HG03159 (cell line): ENCODE measurements around the gene TPK1.
"Not testable (repeated sequence)": the region's sequence is repeated elsewhere in the genome, so short reads cannot be mapped to it uniquely, and the experiment has no call there.

Source experiments
- ATAC-seq: cut with Tn5 transposase; IDR thresholded peaks from one replicate; pipeline ENCODE4 v1.9.1; 2021; ENCODE audit warnings: mild to moderate bottlenecking, moderate library complexity; ENCODE audit not compliant: unreplicated experiment

Gene TPK1

GRCh38 chr7:144650439-144650838 is 185.4 kb downstream of the TPK1 start:
- no peak for ATAC-seq

- ATAC-seq = peak; percentile 76
Measured at GRCh38 chr7:144649120-144649519, 186.7 kb downstream of the TPK1 start.

- no peak for ATAC-seq
Measured at GRCh38 chr7:144641389-144642044, 194.3 kb downstream of the TPK1 start.

DNA sequence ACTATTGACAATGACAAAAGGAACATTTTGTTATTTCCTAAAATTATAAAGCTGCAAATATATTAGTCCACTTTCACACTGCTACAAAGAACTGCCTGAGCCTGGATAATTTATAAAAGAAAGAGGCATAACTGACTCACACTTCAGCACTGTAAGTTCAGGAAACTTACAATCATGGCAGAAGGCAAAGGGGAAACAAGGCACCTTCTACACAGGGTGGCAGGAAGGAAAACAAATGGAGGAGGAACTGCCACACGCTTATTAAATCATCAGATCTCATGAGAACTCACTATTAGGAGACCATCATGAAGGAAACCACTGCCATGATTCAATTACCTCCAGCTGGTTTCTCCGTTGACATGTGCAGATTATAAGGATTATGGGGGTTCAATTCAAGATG is 203.1 kb downstream of the TPK1 start:
- no peak for ATAC-seq

GRCh38 chr7:144629598-144629997 is 206.3 kb downstream of the TPK1 start:
- no peak for ATAC-seq

GRCh38 chr7:144629011-144629410 is 206.8 kb downstream of the TPK1 start:
- ATAC-seq = no peak

GRCh38 chr7:144628176-144628575 is 207.7 kb downstream of the TPK1 start:
- no peak for ATAC-seq

GRCh38 chr7:144622745-144623144 is 213.1 kb downstream of the TPK1 start:
- ATAC-seq = no peak

DNA sequence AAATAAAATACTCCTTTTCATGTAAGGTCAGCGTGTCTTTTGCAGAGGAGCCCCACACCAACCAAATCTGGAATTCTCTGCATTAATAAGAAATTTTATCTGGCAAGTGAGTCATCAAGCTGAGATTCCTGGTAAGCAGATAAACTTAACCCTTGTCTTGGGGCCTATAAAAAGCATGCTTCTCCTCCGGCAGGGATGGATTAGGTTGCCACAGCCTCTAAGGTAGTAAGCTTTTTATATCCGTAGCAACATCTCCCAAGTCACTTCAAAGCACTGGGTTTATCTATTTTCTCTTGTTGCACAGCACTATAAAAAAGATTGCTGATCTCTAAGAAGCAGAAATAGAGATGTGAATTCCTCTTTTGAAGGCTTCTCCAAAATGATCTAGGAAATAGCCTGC is 229.6 kb downstream of the TPK1 start:
- no peak for ATAC-seq

DNA sequence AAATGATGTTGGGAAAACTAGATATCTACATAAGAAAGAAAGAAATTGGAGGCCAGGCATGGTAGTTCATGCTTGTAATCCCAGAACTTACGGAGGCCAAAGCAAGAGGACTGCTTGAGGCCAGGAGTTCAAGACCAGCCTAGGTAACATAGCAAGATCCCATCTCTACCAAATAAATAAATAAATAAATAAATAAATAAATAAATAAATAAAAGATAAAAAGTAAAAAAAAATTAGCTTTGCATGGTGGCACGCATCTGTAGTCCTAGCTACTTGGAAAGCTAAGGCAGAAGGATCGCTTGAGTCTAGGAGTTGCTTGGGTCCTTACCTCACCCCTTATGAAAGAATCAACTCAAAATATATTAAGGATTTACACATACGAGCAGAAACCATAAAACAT is 238.9 kb downstream of the TPK1 start:
- ATAC-seq = no peak

DNA sequence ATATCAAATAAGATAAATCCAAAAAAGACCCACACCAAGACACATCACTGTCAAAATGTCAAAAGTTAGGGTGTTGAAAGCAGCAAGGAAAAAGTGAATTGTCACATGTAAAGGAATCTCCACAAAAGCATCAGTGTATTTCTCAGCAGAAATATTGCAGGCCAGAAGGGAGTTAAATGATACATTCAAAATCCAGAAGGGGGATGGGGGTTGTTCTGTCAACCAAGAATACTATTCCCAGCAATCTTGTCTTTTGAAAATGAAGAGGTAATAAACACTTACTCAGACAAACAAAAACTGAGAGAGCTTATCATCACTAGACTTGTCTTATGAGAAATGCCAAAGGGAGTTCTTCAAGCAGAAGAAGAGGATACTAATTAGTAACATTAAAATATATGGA is 241.3 kb downstream of the TPK1 start:
- no peak for ATAC-seq

DNA sequence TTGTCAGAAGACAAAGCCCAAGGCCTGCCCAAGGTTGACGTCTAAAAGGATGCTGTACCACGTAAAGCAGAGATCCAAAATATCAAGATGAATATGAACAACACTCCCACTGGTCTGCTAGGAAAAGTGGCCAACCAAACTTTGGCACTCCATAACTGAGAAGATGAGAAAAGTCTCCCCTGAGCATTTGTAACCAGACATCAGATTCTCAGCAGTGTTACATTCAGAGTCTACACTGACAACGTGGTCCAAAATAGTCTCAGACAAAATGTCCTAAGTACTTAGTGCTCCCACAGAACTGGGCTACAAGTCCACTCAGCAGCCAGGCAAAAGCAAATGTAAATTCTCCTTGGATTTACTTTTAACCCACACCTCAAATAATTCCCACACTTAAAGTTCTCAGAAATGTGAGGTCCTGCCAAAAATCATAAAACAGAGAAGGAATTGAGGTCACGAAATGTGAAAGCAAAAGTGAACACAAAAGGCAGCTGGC is 247.2 kb downstream of the TPK1 start:
- ATAC-seq = no peak

GRCh38 chr7:144587701-144588100 is 248.2 kb downstream of the TPK1 start:
- no peak for ATAC-seq

DNA sequence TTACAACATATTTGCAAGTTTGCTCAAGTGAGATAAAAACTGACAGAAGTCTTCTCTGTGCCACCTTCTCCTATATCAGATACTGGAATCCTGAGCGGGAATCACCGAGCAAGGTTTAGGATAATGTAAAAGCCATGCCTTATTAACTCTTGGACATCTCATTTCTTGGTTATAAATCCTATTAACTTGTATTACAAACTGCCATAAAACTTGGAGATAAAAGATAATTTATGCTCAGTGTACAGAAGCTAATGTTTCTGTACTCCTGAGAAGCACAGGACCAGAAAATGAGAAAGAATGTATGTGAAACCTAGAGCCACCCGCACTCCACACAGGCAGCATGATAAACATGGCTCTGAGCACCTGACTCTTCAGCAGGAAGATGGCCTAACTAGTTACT is 251.1 kb downstream of the TPK1 start:
- ATAC-seq = no peak

GRCh38 chr7:144579687-144580086 is 256.2 kb downstream of the TPK1 start:
- ATAC-seq = no peak

DNA sequence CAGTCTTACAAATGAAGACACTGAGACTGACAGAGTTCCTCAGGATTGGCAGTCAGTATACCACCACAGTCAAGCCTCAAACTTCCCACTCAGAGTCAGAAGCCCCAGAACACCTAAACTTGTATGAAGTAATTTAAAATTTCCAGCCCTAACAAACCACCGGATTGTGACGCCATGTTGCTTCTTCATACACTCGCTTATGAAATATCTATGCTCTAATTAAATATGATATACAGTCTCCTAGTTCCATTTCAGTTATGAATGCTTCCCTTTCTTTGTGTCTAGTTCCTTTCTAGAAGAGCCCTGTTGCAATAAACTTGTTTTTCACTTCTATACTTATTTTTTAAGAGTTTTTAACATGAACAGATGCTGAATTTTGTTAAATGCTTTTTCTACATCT is 260.4 kb downstream of the TPK1 start:
- ATAC-seq = no peak

DNA sequence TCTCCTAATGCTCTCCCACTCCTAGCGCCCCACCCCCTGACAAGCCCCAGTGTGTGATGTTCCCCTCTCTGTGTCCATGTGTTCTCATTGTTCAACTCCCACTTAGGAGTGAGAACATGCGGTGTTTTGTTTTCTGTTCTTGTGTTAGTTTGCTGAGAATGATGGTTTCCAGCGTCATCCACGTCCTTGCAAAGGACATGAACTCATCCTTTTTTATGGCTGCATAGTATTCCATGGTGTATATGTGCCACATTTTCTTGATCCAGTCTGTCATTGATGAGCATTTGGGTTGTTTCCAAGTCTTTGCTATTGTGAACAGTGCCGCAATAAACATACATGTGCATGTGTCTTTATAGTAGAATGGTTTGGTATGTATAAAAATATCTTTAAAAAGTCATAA is 261.1 kb downstream of the TPK1 start:
- not testable (repeated sequence) for ATAC-seq

GRCh38 chr7:144568233-144568632 is 267.6 kb downstream of the TPK1 start:
- no peak for ATAC-seq

- no peak for ATAC-seq
Measured at GRCh38 chr7:144565586-144565985, 270.3 kb downstream of the TPK1 start.

DNA sequence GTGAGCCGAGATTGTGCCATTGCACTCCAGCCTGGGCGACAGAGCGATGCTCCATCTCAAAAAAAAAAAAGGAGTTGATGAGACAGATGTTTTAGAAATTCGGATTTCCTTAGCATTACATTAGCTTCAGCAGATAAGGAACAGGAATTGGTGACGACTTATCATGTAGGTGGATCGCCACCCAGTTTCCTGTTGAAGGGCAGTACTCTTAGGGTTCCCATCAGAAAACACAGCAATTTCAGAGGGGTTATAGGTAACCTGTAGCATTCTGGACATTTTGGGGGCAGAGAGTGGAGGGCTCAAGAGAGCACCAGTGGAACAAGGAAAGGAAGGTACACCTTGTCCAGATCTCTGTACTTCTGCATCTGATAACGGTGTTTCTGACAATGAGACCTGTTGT is 286.0 kb downstream of the TPK1 start:
- ATAC-seq = no peak

- no peak for ATAC-seq
Measured at GRCh38 chr7:144548556-144548955, 287.3 kb downstream of the TPK1 start.

- ATAC-seq = no peak
Measured at GRCh38 chr7:144547888-144548287, 288.0 kb downstream of the TPK1 start.

GRCh38 chr7:144546782-144547181 is 289.1 kb downstream of the TPK1 start:
- ATAC-seq = no peak
